Measurements from ENCODE around the gene ALOX15B. TPM values are rescaled to one million over a fixed set of nuclear protein-coding genes. Genes with fewer than 3 reads are reported as not detected.
"Not testable (repeated sequence)": the region's sequence is repeated elsewhere in the genome, so short reads cannot be mapped to it uniquely, and the experiment has no call there.

The ALOX15B gene
- total RNA-seq, 2 donors from 2014 or later = not detected

DNA sequence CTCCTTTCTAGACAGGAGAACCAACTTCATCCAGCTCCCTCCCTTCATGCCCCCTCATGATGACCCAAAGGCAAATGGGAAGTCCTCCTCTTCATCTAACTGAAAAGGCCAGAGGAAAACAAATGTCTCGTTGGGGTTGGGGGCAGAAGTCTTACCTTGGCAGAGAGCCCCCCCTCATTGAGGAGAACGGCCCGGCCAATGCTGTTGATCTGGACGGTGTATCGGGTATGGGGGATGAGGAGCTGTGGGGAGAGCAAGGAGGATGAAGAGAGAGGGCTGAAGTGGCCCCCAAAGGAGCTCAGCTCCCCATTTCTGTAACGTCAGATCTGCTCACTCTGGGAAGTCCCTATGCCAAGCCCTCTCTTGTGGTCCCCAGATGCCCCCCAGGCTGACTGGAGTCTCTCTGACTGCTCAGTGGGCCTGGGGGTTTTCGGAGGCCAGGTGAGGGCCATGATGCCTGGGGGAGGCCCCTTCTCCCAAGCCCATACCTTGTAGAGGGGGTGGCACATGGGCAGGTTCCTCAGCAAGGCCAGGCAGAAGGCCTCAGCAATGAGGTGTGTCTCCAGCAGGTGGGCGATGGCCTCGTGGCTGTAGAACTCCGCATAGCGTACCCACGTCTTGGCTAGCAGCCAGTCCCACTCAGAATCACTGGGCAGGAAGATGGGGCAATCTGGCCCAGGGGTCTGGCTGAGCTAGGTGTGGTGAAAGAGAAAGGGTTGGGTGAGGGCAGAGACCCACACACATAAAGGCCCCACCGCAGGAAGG, 37.8 kb downstream of the ALOX15B start:
- Mint-ChIP-seq H3K36me3 (ENCODE audit: low read depth) (peaks cover 11% of the 10 kb centered on the region), H3K27ac (no peak overlapping the region)

DNA sequence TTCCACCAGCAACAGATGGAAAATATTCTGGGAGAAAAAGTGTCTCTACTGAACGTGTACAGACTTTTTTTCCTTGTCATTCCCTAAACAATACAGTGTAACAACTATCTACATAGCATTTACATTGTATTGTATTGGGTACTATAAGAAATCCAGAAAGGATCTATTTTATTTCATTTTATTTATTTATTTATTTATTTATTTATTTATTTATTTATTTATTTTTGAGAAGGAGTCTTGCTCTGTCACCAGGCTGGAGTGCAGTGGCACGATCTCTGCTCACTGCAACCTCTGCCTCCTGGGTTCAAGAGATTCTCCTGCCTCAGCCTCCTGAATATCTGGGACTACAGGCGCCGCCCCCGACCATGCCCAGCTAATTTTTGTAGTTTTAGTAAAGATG, 39.1 kb downstream of the ALOX15B start:
- Mint-ChIP-seq H3K4me1 (peaks cover 30% of the 10 kb centered on the region), H3K27me3 (peaks cover 27% of the 10 kb centered on the region), H3K27ac (peak overlapping the region; percentile 60)
- DNase-seq; H3K9me3 ChIP-seq (ENCODE audit: control insufficient read depth, low read length, poor library complexity, severe bottlenecking); H3K36me3 Mint-ChIP-seq (ENCODE audit: low read depth); ATAC-seq; H3K4me3 Mint-ChIP-seq: not testable (repeated sequence)

More for the DNA sequence above, 37.8 kb downstream of the ALOX15B start:
- peaks cover 39% of the 10 kb centered on the region for H3K27me3 Mint-ChIP-seq
- H3K4me3 Mint-ChIP-seq = no peak overlapping the region
- no peak for ATAC-seq
- no peaks in the 10 kb centered on the region for H3K9me3 ChIP-seq (ENCODE audit: control insufficient read depth, low read length, poor library complexity, severe bottlenecking)
- DNase-seq = no peak
- H3K4me1 Mint-ChIP-seq = peaks cover 36% of the 10 kb centered on the region

DNA sequence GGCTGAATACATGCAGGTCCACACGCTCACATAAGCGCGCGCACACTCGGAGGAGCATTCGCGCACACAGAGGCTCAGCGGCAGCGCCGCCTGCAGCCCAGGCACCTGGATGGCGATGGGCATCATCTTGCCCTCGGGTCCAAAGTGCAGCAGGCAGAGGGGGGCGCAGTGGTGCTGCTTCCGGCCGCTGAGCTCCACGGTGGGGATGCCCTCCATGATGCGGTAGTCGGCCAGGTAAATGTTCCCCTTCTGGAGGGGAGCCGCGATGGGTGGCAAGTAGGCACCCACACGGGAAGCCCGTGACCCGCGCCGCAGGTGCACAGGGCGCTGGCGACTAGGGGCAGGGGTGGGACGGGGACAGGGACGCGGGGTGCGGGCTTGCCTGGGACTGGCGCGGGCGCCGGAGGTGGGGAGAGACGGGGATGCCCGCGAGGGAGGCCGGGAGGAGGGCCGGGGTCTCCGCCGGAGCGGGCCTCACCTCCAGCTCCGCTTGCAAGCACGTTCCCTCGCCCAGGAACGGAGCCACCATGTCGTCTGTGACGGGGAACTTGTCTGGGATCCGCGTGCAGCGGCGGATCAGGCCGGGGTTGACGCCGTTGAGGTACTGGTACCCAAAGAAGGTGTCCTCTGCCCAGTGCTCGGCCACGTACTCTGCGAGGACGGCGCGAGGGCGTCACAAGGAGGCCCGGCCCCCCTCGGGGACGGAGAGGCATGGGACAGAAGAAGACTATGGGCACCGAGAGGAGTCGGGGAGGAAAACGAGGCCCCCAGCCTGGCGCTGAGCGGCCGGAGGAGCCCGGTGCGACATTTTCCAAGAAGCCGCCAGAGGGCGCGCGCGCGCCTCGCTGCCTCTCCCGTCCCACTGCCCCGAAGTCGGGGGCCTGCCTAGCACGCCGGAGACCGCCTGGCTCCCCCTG, 40.7 kb downstream of the ALOX15B start:
- Mint-ChIP-seq H3K4me3 (peak overlapping the region; percentile 93), H3K27me3 (peaks cover 13% of the 10 kb centered on the region), H3K27ac (peak overlapping the region; percentile 63), H3K36me3 (ENCODE audit: low read depth) (peaks cover 5% of the 10 kb centered on the region), H3K4me1 (peaks cover 15% of the 10 kb centered on the region)
- DNase-seq = peak; percentile 67 to 74 (median 69)
- peak; percentile 83 for ATAC-seq
- no peaks in the 10 kb centered on the region for H3K9me3 ChIP-seq (ENCODE audit: control insufficient read depth, low read length, poor library complexity, severe bottlenecking)

DNA sequence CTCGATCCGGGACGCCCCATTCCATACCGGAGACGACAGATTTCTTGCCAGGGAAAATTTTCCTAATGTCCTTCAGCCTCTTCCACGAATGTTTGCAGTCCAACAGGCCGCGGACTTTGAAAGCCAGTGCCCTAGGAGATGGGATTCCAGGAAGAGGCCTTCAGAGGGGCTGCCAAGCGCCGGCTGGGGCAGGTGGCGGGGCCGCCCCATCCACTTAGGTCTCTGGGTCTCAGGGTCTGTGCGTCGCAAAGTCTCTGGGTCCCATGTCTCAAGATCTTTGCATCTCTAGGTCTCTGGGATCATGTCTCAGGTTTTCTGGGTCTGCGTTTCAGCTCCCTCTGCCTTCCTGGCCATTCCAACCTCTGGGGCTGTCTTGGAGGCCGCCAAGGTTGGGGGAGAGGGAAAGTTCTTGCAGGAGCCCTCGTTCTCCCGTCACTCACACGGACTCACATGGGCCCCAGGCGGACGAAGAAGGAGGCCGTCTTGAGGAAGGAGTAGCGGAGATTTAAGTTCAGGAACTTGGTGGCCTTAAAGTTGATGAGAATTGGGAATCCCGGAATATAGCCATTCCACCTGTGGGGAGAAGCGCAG, 41.4 kb downstream of the ALOX15B start:
- Mint-ChIP-seq H3K4me3 (peak overlapping the region; percentile 93), H3K36me3 (ENCODE audit: low read depth) (no peaks in the 10 kb centered on the region), H3K4me1 (peaks cover 10% of the 10 kb centered on the region), H3K27me3 (peaks cover 5% of the 10 kb centered on the region), H3K27ac (peak overlapping the region; percentile 63)
- DNase-seq = no peak
- ATAC-seq = no peak
- H3K9me3 ChIP-seq (ENCODE audit: control insufficient read depth, low read length, poor library complexity, severe bottlenecking) = no peaks in the 10 kb centered on the region

DNA sequence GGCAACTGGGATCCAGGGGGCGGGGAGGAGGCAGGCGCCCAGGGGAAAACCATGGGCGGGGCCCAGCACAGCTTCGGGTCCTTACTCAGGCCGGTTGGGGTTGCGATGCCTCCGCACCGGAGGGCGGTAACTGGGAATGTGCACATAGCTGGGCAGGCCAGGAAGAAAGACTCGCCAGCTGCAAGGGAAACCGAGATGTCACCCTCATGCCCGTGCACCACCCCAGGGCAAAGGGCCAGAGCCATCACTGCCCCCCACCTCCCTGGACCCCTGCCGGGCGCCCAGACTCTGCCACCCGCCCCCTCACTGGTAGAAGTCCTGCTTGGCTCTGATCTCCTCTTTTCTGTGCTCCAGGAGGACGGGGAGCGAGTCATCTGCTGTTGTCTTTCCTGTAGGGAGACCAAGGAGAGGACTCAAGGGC, 42.0 kb downstream of the ALOX15B start:
- Mint-ChIP-seq H3K27ac (no peak overlapping the region), H3K4me1 (peaks cover 10% of the 10 kb centered on the region)

DNA sequence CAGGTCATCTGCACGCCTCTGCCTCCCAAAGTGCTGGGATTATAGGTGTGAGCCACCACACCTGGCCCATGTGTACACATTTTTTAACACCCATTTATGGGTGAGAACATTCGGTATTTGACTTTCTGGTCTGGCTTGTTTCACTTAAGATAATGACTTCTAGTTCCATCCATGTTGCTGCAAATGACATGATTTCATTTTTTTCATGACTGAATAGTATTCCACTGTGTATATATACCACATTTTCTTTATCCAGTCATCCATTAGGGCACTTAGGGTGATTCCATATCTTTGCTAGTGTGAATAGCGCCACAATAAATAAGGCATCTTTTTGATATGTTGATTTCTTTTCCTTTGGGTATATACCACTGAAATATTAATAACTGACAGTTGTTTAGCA, 43.0 kb downstream of the ALOX15B start:
- Mint-ChIP-seq H3K4me3 (no peak overlapping the region), H3K27me3 (peaks cover 18% of the 10 kb centered on the region), H3K4me1 (peaks cover 10% of the 10 kb centered on the region)

More for the DNA sequence above, 42.0 kb downstream of the ALOX15B start:
- H3K36me3 Mint-ChIP-seq (ENCODE audit: low read depth) = no peaks in the 10 kb centered on the region
- H3K4me3 Mint-ChIP-seq = no peak overlapping the region
- ATAC-seq (no peak), DNase-seq (no peak)
- peaks cover 9% of the 10 kb centered on the region for H3K27me3 Mint-ChIP-seq
- no peaks in the 10 kb centered on the region for H3K9me3 ChIP-seq (ENCODE audit: control insufficient read depth, low read length, poor library complexity, severe bottlenecking)

DNA sequence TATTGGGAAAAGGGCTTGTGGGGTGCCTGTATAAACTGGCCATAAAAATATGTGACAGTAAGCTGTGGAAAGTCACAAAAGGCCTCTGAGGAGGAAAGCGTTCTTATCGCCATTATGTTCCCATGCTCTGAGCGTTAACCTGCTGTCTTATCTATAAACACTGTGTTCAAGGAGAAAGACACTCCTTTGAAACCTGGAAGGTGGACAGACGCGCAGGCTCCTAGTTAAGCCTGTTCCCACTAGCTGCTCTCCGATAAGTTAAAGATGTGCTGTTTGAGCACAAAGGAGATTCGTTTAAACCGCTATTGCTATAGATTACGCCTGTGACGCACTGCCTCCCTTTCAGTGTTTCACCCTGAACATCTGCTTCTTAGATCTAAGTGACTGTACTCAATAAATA, 43.4 kb downstream of the ALOX15B start:
- Mint-ChIP-seq H3K27me3 (peaks cover 20% of the 10 kb centered on the region), H3K27ac (no peak overlapping the region), H3K36me3 (ENCODE audit: low read depth) (no peaks in the 10 kb centered on the region), H3K4me1 (peaks cover 10% of the 10 kb centered on the region), H3K4me3 (no peak overlapping the region)
- ATAC-seq (no peak), DNase-seq (no peak)
- H3K9me3 ChIP-seq (ENCODE audit: control insufficient read depth, low read length, poor library complexity, severe bottlenecking) = no peaks in the 10 kb centered on the region

More for the DNA sequence above, 43.0 kb downstream of the ALOX15B start:
- Mint-ChIP-seq H3K36me3 (ENCODE audit: low read depth) (no peaks in the 10 kb centered on the region), H3K27ac (no peak overlapping the region)
- ATAC-seq (no peak), DNase-seq (no peak)
- H3K9me3 ChIP-seq (ENCODE audit: control insufficient read depth, low read length, poor library complexity, severe bottlenecking) = no peaks in the 10 kb centered on the region

DNA sequence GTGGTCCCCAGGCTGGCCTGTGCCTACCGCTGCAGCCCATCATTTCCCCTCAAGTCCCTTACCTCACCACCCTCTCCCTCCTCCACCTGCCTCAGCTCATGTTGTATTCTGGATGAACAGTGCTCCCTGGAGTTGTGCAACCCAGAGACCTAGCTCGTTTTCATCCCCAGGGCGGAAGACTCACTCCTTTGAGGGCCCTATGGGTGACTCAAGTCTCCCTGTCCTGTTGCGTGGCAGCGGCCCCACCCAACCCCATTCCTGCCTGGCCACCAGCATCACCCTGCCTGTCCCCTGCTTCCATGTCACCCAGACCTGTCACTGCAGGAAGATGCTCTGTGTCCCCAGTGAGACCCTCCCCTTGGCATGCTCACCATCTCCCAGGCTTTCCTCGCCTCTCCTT, 45.4 kb downstream of the ALOX15B start:
- no peaks in the 10 kb centered on the region for H3K9me3 ChIP-seq (ENCODE audit: control insufficient read depth, low read length, poor library complexity, severe bottlenecking)
- no peaks in the 10 kb centered on the region for H3K36me3 Mint-ChIP-seq (ENCODE audit: low read depth)
- DNase-seq (no peak), ATAC-seq (no peak)
- no peak overlapping the region for H3K27ac Mint-ChIP-seq
- no peak overlapping the region for H3K4me3 Mint-ChIP-seq
- peaks cover 26% of the 10 kb centered on the region for H3K27me3 Mint-ChIP-seq
- H3K4me1 Mint-ChIP-seq = peaks cover 8% of the 10 kb centered on the region

DNA sequence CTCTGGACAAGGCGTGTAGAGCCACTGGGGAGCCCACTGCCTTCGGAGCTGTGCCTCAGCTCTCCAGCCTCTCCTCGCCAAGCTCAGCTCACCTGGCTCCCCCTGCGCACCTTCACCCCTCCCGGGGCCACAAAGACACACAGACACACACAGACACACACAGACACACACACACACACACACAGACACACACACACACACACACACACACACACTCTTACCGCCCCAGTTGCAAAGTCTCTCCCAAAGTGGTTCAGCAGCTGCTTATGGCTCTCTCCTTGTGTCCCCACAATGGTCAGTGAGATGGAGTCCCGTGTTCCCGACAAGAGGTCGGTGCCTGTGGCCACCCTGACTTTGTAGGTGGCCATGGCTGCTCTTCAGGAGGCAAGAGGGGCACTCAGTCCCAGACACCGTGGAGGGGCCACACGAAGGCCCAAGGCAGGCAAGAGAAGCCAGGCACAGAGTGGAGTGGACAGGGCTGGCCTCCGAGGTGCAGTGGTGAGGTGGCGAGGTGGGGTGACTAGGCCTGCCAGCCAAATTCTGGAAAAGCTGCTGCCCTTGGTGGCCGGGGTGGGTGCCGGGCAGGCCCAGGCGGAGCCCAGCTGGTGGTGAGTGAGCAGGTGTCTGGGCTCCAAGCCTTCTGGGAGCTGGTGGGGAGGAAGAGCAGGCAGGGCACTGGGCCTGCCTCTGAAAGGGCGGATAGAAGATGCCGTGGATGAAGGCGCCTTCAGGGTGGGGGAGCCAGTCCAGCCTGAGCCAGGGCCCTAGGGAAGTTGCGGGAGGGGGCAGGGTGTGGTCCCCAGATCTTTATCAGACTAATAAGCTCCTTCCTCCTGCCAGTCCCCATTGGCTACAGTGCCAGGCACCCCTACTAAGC, 48.5 kb downstream of the ALOX15B start, which contains the start of gene ALOX12B:
TSS of gene ALOX12B (minus strand) at position 642 of the 877 bp plus-strand sequence. CDS start at position 368, 274 bp downstream.
- Mint-ChIP-seq H3K4me1 (no peaks in the 10 kb centered on the region), H3K27ac (no peak within 1 kb of the TSS), H3K27me3 (peaks cover 45% of the 10 kb centered on the region), H3K4me3 (no peak within 1 kb of the TSS), H3K36me3 (ENCODE audit: low read depth) (no peaks in the 10 kb centered on the region)
- no peak for DNase-seq
- no peak for ATAC-seq
- no peaks in the 10 kb centered on the region for H3K9me3 ChIP-seq (ENCODE audit: control insufficient read depth, low read length, poor library complexity, severe bottlenecking)

DNA sequence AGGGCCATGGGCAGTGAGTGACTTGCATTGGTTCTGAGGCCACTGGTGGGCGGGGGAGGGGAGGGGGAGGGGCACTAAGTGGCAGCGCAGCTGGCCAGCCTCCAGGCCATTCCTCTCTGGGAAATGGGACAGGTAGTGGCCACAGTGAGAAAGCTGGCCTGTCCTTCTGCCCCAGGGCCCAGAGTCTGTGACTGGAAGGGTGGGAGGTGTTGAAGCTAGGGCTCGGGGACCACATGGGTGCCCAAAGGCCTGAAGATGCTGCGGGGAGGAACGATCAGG, 49.0 kb downstream of the ALOX15B start:
- H3K9me3 ChIP-seq (ENCODE audit: control insufficient read depth, low read length, poor library complexity, severe bottlenecking) = no peaks in the 10 kb centered on the region
- no peaks in the 10 kb centered on the region for H3K4me1 Mint-ChIP-seq
- H3K4me3 Mint-ChIP-seq = no peak overlapping the region
- no peaks in the 10 kb centered on the region for H3K36me3 Mint-ChIP-seq (ENCODE audit: low read depth)
- peaks cover 45% of the 10 kb centered on the region for H3K27me3 Mint-ChIP-seq
- no peak for DNase-seq
- no peak overlapping the region for H3K27ac Mint-ChIP-seq
- ATAC-seq = no peak

DNA sequence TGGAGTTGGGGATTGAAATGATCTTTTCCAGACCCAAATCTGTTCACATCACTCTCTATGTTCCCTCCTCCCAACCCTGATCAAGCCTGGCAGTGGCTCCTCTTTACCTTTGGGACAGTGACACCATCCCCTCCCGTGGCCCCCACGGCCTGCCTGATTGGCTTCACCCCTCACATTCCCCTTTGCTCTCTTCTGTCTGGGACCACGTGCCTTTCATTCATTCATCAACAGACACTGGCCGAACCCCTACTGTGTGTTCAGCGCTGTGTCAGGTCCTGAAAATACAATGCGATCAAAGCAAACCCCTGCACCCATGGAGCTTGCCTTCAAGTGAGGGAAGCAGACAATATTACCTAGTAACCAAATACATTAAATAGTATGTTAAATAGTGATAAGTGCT, 50.9 kb downstream of the ALOX15B start:
- H3K9me3 ChIP-seq (ENCODE audit: control insufficient read depth, low read length, poor library complexity, severe bottlenecking) = no peaks in the 10 kb centered on the region
- no peaks in the 10 kb centered on the region for H3K36me3 Mint-ChIP-seq (ENCODE audit: low read depth)
- ATAC-seq (no peak), DNase-seq (no peak)
- peak overlapping the region; percentile 34 for H3K27ac Mint-ChIP-seq
- peaks cover 47% of the 10 kb centered on the region for H3K27me3 Mint-ChIP-seq
- H3K4me3 Mint-ChIP-seq = no peak overlapping the region
- peaks cover 6% of the 10 kb centered on the region for H3K4me1 Mint-ChIP-seq

DNA sequence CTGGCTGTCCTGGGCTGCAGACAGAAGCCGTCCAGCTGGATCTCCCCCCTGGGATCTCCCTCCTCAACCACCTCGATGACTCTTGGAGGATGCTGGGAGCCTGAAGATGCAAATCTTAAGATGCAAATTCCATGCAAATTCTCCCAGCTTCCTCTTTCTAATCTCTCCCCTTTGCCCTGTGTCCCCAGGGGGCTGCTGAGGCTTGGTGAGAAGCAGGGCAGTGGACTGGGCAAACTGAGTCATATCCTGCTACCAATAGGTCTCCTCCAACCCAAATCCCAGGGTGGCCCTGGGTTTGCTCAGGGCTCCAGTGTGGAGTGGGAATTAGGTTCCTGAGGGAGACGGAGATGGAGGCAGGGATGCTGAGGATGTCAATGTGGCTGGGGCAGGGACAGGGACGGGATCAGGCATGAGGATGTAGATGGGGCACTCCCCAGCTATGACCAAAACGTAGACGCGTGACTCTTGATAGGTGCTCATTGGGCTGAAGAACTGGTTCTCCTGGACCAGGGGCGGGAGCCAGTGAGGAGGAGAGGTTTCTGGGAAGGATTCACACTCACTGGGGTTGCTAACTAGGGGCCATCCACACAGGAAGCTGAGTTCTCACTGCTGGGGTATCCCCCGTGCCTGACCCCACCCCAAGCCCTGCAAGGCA, 52.3 kb downstream of the ALOX15B start:
- peaks cover 46% of the 10 kb centered on the region for H3K27me3 Mint-ChIP-seq
- ATAC-seq = peak; percentile 35
- H3K4me1 Mint-ChIP-seq = peaks cover 6% of the 10 kb centered on the region
- no peaks in the 10 kb centered on the region for H3K36me3 Mint-ChIP-seq (ENCODE audit: low read depth)
- DNase-seq = no peak
- H3K9me3 ChIP-seq (ENCODE audit: control insufficient read depth, low read length, poor library complexity, severe bottlenecking) = no peaks in the 10 kb centered on the region
- H3K27ac Mint-ChIP-seq = no peak overlapping the region
- H3K4me3 Mint-ChIP-seq = peak overlapping the region; percentile 55

All from T-helper 17 cell (primary cell).